ENCODE measurements around the gene PBLD. TPM values are rescaled to one million over a fixed set of nuclear protein-coding genes. Genes with fewer than 3 reads are reported as not detected.

The PBLD gene
- total RNA-seq, 1 donor from 2014 or later = 11.1 TPM

GRCh38 chr10:68364101-68364886 is 31.6 kb upstream of the PBLD start:
- no peak for DNase-seq (ENCODE audit: low spot score, unreplicated experiment)
- Mint-ChIP-seq H3K4me1 (ENCODE audit: low read depth) (no peaks in the 10 kb centered on the region), H3K27ac (no peak overlapping the region), H3K27me3 (no peaks in the 10 kb centered on the region), H3K9me3 (ENCODE audit: low read depth) (no peaks in the 10 kb centered on the region), H3K36me3 (ENCODE audit: insufficient read depth) (peaks cover 9% of the 10 kb centered on the region), H3K4me3 (ENCODE audit: low read depth) (no peak overlapping the region)
- TF ChIP-seq CTCF (IDR thresholded peaks at IDR 0.05; ENCODE audit: unreplicated experiment) = no peak

GRCh38 chr10:68362590-68362989 is 29.9 kb upstream of the PBLD start:
- Mint-ChIP-seq H3K9me3 (ENCODE audit: low read depth) (no peaks in the 10 kb centered on the region), H3K36me3 (ENCODE audit: insufficient read depth) (peaks cover 13% of the 10 kb centered on the region)

GRCh38 chr10:68359189-68359588 is 26.5 kb upstream of the PBLD start:
- H3K9me3 Mint-ChIP-seq (ENCODE audit: low read depth) = no peaks in the 10 kb centered on the region
- TF ChIP-seq CTCF (IDR thresholded peaks at IDR 0.05; ENCODE audit: unreplicated experiment) = no peak
- H3K27me3 Mint-ChIP-seq = no peaks in the 10 kb centered on the region
- H3K36me3 Mint-ChIP-seq (ENCODE audit: insufficient read depth) = peaks cover 16% of the 10 kb centered on the region
- H3K4me1 Mint-ChIP-seq (ENCODE audit: low read depth) = no peaks in the 10 kb centered on the region
- H3K27ac Mint-ChIP-seq = no peak overlapping the region
- no peak for DNase-seq (ENCODE audit: low spot score, unreplicated experiment)
- H3K4me3 Mint-ChIP-seq (ENCODE audit: low read depth) = no peak overlapping the region

More at GRCh38 chr10:68362590-68362989, 29.9 kb upstream of the PBLD start:
- H3K4me3 Mint-ChIP-seq (ENCODE audit: low read depth) = no peak overlapping the region
- no peaks in the 10 kb centered on the region for H3K4me1 Mint-ChIP-seq (ENCODE audit: low read depth)
- no peak for DNase-seq (ENCODE audit: low spot score, unreplicated experiment)
- no peaks in the 10 kb centered on the region for H3K27me3 Mint-ChIP-seq
- H3K27ac Mint-ChIP-seq = no peak overlapping the region
- no peak for TF ChIP-seq CTCF (IDR thresholded peaks at IDR 0.05; ENCODE audit: unreplicated experiment)

- Mint-ChIP-seq H3K36me3 (ENCODE audit: insufficient read depth) (peaks cover 20% of the 10 kb centered on the region), H3K4me3 (ENCODE audit: low read depth) (no peak overlapping the region), H3K27me3 (no peaks in the 10 kb centered on the region), H3K9me3 (ENCODE audit: low read depth) (no peaks in the 10 kb centered on the region), H3K4me1 (ENCODE audit: low read depth) (no peaks in the 10 kb centered on the region), H3K27ac (no peak overlapping the region)
- no peak for TF ChIP-seq CTCF (IDR thresholded peaks at IDR 0.05; ENCODE audit: unreplicated experiment)
- no peak for DNase-seq (ENCODE audit: low spot score, unreplicated experiment)
Measured at GRCh38 chr10:68353537-68353936, 20.8 kb upstream of the PBLD start.

GRCh38 chr10:68348265-68348741 is 15.6 kb upstream of the PBLD start:
- no peak overlapping the region for H3K4me3 Mint-ChIP-seq (ENCODE audit: low read depth)
- peak overlapping the region; percentile 90 for H3K27ac Mint-ChIP-seq
- H3K9me3 Mint-ChIP-seq (ENCODE audit: low read depth) = no peaks in the 10 kb centered on the region
- H3K36me3 Mint-ChIP-seq (ENCODE audit: insufficient read depth) = peaks cover 27% of the 10 kb centered on the region
- DNase-seq (ENCODE audit: low spot score, unreplicated experiment) = peak; percentile 14
- H3K4me1 Mint-ChIP-seq (ENCODE audit: low read depth) = no peaks in the 10 kb centered on the region
- no peaks in the 10 kb centered on the region for H3K27me3 Mint-ChIP-seq
- peak; percentile 70 for TF ChIP-seq CTCF (IDR thresholded peaks at IDR 0.05; ENCODE audit: unreplicated experiment)
